AG08396 (cell line): ENCODE results near the gene C4orf50.
"Not testable (repeated sequence)": the region's sequence is repeated elsewhere in the genome, so short reads cannot be mapped to it uniquely, and the experiment has no call there.

ENCODE experiments used
- DNase-seq: peaks from one replicate; pipeline ENCODE4 v3.0.0; 2012; ENCODE audit warnings: low spot score, mixed read lengths

C4orf50 gene

DNA sequence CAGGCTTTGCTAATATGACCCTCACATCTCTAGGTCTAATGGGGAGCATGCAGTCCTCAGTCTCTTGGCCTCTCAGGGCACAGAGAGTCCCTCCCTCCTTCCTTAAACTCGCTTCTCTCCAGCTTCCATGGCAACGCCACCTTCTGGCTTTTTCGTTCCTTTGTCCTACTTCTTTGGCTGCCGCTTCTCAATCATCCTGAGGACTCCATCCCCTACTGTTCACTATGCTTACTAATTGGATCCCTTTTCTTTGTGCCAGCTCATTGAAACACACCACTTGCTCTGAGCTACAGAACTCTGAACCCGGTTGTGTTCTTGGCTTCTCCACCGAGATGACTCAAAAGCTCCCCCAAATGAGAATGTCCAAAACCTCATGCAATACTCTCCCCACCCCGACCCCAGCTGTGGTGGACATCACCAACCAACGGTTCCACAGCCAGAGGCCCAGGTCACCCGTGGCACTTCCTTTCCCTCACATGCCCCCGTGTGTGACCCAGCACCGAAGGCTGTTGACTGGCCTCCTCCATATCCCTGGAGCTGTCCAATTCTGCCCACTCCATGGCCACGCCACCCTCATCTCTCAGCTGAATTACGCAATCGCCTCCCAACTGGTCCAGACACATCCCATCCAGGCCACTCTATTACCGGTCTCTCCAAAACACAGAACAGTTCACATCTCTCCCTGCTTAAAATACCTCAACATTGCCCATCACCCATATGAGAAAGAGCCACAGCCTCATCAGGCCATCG, 160.0 kb downstream of the C4orf50 start:
- DNase-seq: no peak

DNA sequence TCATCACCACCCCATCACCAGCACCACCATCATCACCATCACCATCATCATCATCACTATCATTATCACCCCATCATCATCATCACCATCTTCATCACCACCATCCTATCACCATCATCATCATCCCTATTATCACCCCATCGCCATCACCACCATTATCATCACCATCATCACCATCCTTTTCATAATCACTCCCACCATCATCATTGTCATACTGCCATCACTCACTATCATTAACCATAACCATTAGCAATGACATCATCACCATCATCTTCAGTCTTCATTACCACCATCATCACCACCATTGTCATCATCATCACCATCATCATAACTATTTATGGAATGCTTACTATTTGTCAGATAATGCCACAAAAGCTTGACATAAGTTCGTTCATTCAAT, 161.0 kb downstream of the C4orf50 start:
- DNase-seq: no peak

DNA sequence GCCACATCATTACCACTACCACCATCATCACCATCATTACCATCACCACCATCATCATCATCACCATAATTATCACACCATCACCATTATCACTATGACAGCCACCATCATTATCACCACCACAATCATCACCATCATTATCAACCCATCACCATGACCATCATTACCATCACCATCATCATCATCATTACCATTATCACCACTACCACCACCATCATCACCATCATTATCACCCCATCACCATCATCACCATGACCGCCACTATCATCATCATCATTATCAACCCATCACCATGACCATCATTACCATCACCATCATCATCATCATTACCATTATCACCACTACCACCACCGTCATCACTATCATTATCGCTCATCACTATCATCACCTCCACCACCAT, 161.9 kb downstream of the C4orf50 start:
- not testable (repeated sequence) for DNase-seq

- no peak for DNase-seq
Measured at GRCh38 chr4:5854929-5855328, 163.3 kb downstream of the C4orf50 start.

DNA sequence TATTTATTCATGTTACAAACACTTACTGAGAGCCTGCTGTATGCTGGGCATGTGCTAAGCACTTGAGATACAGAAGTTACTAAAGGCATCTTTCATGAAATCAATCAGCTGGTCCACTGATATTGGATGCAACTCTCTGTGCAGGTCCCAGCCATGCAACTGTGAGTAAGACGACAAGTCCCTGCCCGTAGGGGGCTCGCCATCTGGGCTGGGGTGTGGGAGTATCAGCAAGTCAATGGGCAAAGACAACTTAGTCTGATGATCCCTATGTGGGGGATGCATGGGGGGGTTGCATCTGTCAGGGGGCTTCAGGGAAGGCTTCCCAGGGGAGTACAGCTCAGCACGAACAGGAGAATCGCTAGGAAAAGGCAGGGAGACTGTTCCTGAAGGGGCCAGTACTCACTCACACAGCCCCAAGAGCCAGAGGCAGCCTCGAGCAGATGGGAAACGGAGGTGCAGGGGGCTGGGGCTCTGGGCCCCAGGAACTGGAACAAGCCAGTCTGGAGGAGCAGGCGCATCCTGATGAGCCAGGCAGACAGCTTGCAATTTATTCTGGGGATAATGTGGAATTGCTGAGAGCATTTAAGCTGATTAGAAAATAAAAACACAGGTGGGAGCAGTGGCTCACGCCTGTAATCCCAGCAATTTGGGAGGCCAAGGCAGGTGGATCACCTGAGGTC, 165.6 kb downstream of the C4orf50 start:
- no peak for DNase-seq

DNA sequence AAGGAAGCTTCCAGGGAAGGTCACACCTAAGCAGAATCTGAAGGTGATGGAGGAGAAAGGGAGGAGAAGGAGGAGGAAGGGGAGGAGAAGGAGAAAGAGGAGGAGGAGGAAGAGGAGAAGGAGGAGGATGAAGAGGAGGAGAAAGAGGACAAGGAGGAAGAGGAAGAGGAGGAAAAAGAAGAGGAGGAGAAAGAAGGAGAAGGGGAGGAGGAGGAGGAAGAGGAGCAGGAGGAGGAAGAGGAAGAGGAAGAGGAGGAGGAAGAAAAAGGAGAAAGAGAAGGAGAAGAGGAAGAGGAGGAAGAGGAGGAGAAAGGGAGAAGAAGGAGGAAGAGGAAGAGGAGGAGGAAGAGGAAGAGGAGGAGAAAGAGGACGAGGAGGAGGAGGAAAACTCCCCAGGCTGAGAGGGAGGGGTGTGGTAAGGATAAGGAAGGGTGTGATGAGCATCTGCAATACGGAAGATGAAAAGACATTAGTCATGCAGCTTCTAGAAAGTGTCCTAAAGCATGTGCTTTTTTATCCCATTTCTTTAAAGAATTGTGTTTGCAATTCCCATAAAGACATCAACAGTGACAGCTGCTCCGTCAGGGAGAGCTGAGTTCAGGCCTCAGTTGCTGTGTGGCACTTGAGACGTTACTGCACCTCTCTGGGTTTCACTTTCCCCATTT, 166.5 kb downstream of the C4orf50 start:
- DNase-seq: no peak
